NT2/D1 (cell line): ENCODE measurements around the gene PLEKHA7.

Experiments used
- SUZ12 ChIP-seq: IDR thresholded peaks from 2 replicates; pipeline ENCODE4 v1.6.1; 2011; ENCODE audit not compliant: insufficient read length, insufficient read depth; ENCODE audit errors: extremely low read depth
- YY1 ChIP-seq: IDR thresholded peaks from 2 replicates; pipeline ENCODE4 v1.6.1; 2011; ENCODE audit not compliant: insufficient read length, insufficient read depth
- ZNF274 ChIP-seq: IDR thresholded peaks from 2 replicates; pipeline ENCODE4 v1.6.1; 2011; ENCODE audit warnings: mild to moderate bottlenecking, low read depth, low read length

- no peak for TF ChIP-seq SUZ12
- TF ChIP-seq ZNF274, result no peak
- TF ChIP-seq YY1, result no peak
These were observed 275.0 kb downstream of the PLEKHA7 start for GRCh38 chr11:16738947-16739815.
